ENCODE results near the gene ARL14. TPM values are rescaled to one million over a fixed set of nuclear protein-coding genes. Genes with fewer than 3 reads are reported as not detected.

The ARL14 gene
- total and polyA plus RNA-seq, 9 donors = not detected

DNA sequence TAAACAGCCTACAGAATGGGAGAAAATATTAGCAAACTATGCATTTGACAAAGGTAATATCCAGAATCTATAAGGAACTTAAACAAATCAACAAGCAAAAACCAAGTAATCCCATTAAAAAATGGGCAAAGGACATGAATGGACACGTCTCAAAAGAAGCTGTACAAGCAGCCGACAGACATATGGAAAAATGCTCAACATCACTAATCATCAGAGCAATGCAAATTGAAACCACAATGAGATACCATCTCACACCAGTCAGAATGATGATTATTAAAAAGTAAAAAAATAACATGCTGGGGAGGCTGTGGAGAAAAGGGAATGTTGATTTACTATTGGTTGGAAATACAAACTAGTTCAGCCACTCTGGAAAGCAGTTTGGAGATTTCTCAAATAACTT lies 48.4 kb downstream of the ARL14 start:
- 78 to 83% (median 81%) methylated on average over 2 of the region's 2 CpGs for WGBS, 3 donors
- Histone ChIP-seq H3K27me3 (no peaks in the 10 kb centered on the region), H3K36me3 (no peaks in the 10 kb centered on the region), H3K4me3 (no peak overlapping the region), H3K4me1 (ENCODE audit: insufficient read depth) (no peaks in the 10 kb centered on the region), H3K27ac (no peak overlapping the region), H3K9me3 (no peaks in the 10 kb centered on the region)
- TF ChIP-seq EP300 (IDR thresholded peaks at IDR 0.05) (no peak), POLR2A (IDR thresholded peaks at IDR 0.05) (no peak)
- TF ChIP-seq, protein P1, sequence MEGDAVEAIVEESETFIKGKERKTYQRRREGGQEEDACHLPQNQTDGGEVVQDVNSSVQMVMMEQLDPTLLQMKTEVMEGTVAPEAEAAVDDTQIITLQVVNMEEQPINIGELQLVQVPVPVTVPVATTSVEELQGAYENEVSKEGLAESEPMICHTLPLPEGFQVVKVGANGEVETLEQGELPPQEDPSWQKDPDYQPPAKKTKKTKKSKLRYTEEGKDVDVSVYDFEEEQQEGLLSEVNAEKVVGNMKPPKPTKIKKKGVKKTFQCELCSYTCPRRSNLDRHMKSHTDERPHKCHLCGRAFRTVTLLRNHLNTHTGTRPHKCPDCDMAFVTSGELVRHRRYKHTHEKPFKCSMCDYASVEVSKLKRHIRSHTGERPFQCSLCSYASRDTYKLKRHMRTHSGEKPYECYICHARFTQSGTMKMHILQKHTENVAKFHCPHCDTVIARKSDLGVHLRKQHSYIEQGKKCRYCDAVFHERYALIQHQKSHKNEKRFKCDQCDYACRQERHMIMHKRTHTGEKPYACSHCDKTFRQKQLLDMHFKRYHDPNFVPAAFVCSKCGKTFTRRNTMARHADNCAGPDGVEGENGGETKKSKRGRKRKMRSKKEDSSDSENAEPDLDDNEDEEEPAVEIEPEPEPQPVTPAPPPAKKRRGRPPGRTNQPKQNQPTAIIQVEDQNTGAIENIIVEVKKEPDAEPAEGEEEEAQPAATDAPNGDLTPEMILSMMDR (IDR thresholded peaks at IDR 0.05) = no peak
- intact Hi-C loops (cut with DNase I) = no loop called here
- no peak for DNase-seq

Small RNA genes lying within 50 kb of the gene (small RNA-seq; reads per million reads assigned to genes)
- not detected for gene RF00139

Other genes starting within 250 kb of the ARL14 start
- 1 to 10 TPM; 1.6 to 4.8 (median 2.1) TPM for gene TRIM59, start 227.4 kb upstream of the ARL14 start, total RNA-seq
- gene TRIM59, start 227.4 kb upstream of the ARL14 start, polyA plus RNA-seq = 1 to 10 TPM; 1.4 to 2.6 TPM
- gene KPNA4, start 111.6 kb upstream of the ARL14 start, total RNA-seq = 10 to 100 TPM; 16.2 to 64.0 (median 50.7) TPM
- 10 to 100 TPM; 11.4 to 20.3 TPM for gene KPNA4, start 111.6 kb upstream of the ARL14 start, polyA plus RNA-seq
- gene PPM1L, start 79.1 kb downstream of the ARL14 start, total RNA-seq = 10 to 100 TPM in 5 of 7 donors, 1 to 10 TPM in 2; 3.9 to 12.1 (median 10.5) TPM
- 1 to 10 TPM; 2.2 to 7.5 TPM for gene PPM1L, start 79.1 kb downstream of the ARL14 start, polyA plus RNA-seq

All from ovary (tissue), 9 donors.